Measurements from ENCODE around the gene ANKS1B. TPM values are rescaled to one million over a fixed set of nuclear protein-coding genes. Genes with fewer than 3 reads are reported as not detected.

The ANKS1B gene
- total and polyA plus RNA-seq, 4 donors = 0.03 to 3.4 (median 0.53) TPM

DNA sequence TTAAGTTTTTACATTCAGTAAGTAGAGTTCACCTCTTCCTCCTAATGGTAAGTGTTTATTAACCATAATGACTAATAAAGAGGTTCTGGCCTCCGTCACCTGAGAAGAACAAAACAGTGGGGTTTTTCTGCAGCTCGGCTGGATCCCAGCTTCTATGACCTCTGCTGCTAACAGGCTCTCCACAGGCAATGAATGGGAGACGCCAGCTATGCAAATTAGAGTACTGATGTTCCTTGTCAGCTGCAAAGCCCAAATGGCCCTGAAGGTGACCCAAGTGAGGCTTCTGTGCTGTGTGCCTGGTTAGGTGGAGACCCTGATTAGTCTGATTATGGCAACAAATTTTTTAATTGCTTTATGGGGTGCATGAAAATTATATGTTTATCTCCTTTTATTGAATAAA is 1121.6 kb downstream of the ANKS1B start:
- no peaks in the 10 kb centered on the region for H3K9me3 ChIP-seq (ENCODE audit: control insufficient read depth in 4 of 4, low read length in 3 of 4)
- H3K27ac ChIP-seq (ENCODE audit: low read depth in 1 of 2, low read length in 2 of 2) = no peak overlapping the region
- no peak for TF ChIP-seq SP1 (IDR thresholded peaks at IDR 0.05)
- no peak for TF ChIP-seq HNF4A (conservative IDR thresholded peaks at IDR 0.05)
- no peak for TF ChIP-seq REST (IDR thresholded peaks at IDR 0.05)
- TF ChIP-seq JUND (IDR thresholded peaks at IDR 0.05) = no peak
- TF ChIP-seq GABPA (IDR thresholded peaks at IDR 0.05 in 1 of 2, conservative IDR thresholded peaks at IDR 0.05 in 1 of 2) = no peak
- TF ChIP-seq RXRA (IDR thresholded peaks at IDR 0.05) = no peak
- TF ChIP-seq, protein P1, sequence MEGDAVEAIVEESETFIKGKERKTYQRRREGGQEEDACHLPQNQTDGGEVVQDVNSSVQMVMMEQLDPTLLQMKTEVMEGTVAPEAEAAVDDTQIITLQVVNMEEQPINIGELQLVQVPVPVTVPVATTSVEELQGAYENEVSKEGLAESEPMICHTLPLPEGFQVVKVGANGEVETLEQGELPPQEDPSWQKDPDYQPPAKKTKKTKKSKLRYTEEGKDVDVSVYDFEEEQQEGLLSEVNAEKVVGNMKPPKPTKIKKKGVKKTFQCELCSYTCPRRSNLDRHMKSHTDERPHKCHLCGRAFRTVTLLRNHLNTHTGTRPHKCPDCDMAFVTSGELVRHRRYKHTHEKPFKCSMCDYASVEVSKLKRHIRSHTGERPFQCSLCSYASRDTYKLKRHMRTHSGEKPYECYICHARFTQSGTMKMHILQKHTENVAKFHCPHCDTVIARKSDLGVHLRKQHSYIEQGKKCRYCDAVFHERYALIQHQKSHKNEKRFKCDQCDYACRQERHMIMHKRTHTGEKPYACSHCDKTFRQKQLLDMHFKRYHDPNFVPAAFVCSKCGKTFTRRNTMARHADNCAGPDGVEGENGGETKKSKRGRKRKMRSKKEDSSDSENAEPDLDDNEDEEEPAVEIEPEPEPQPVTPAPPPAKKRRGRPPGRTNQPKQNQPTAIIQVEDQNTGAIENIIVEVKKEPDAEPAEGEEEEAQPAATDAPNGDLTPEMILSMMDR (IDR thresholded peaks at IDR 0.05; ENCODE audit: low read depth, low read length, missing input control) = no peak
- TF ChIP-seq TAF1 (conservative IDR thresholded peaks at IDR 0.05) = no peak
- TF ChIP-seq, protein P2, sequence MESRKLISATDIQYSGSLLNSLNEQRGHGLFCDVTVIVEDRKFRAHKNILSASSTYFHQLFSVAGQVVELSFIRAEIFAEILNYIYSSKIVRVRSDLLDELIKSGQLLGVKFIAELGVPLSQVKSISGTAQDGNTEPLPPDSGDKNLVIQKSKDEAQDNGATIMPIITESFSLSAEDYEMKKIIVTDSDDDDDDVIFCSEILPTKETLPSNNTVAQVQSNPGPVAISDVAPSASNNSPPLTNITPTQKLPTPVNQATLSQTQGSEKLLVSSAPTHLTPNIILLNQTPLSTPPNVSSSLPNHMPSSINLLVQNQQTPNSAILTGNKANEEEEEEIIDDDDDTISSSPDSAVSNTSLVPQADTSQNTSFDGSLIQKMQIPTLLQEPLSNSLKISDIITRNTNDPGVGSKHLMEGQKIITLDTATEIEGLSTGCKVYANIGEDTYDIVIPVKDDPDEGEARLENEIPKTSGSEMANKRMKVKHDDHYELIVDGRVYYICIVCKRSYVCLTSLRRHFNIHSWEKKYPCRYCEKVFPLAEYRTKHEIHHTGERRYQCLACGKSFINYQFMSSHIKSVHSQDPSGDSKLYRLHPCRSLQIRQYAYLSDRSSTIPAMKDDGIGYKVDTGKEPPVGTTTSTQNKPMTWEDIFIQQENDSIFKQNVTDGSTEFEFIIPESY (IDR thresholded peaks at IDR 0.05) = no peak
- TF ChIP-seq FOXA2 (IDR thresholded peaks at IDR 0.05) = no peak
- TF ChIP-seq ATF3 (IDR thresholded peaks at IDR 0.05) = no peak
- no peak overlapping the region for H3K4me3 ChIP-seq (ENCODE audit: low read depth in 1 of 3, low read length in 3 of 3)
- 67% methylated on average over 3 of the region's 3 CpGs for WGBS
- H3K36me3 ChIP-seq (ENCODE audit: control insufficient read depth in 4 of 4, insufficient read depth in 3 of 4, low read depth in 1 of 4, low read length in 3 of 4) = no peaks in the 10 kb centered on the region
- no peaks in the 10 kb centered on the region for H3K27me3 ChIP-seq (ENCODE audit: control insufficient read depth in 4 of 4, insufficient read depth in 4 of 4, low read length in 3 of 4)
- DNase-seq (ENCODE audit: low spot score) = no peak
- no peaks in the 10 kb centered on the region for H3K4me1 ChIP-seq (ENCODE audit: control insufficient read depth in 4 of 4, insufficient read depth in 4 of 4, low read length in 3 of 4)
- no peak overlapping the region for H3K9ac ChIP-seq (ENCODE audit: low read depth in 1 of 2, low read length in 2 of 2)

- H3K4me3 ChIP-seq (ENCODE audit: low read depth in 1 of 3, low read length in 3 of 3) = no peak overlapping the region
- 55% methylated on average over 2 of the region's 2 CpGs for WGBS
- H3K27ac ChIP-seq (ENCODE audit: low read depth in 1 of 2, low read length in 2 of 2) = no peak overlapping the region
- no peaks in the 10 kb centered on the region for H3K4me1 ChIP-seq (ENCODE audit: control insufficient read depth in 4 of 4, insufficient read depth in 4 of 4, low read length in 3 of 4)
- H3K9me3 ChIP-seq (ENCODE audit: control insufficient read depth in 4 of 4, low read length in 3 of 4) = no peaks in the 10 kb centered on the region
- TF ChIP-seq HNF4A (conservative IDR thresholded peaks at IDR 0.05) (no peak), JUND (IDR thresholded peaks at IDR 0.05) (no peak), HNF4G (IDR thresholded peaks at IDR 0.05) (no peak), ATF3 (IDR thresholded peaks at IDR 0.05) (no peak), FOXA1 (IDR thresholded peaks at IDR 0.05) (no peak), FOXA2 (IDR thresholded peaks at IDR 0.05) (no peak), YY1 (IDR thresholded peaks at IDR 0.05) (no peak), SP1 (IDR thresholded peaks at IDR 0.05) (no peak), RAD21 (IDR thresholded peaks at IDR 0.05) (no peak)
- TF ChIP-seq, protein P1 (IDR thresholded peaks at IDR 0.05; ENCODE audit: low read depth, low read length, missing input control) = no peak
- H3K27me3 ChIP-seq (ENCODE audit: control insufficient read depth in 4 of 4, insufficient read depth in 4 of 4, low read length in 3 of 4) = no peaks in the 10 kb centered on the region
- H3K36me3 ChIP-seq (ENCODE audit: control insufficient read depth in 4 of 4, insufficient read depth in 3 of 4, low read depth in 1 of 4, low read length in 3 of 4) = no peaks in the 10 kb centered on the region
- DNase-seq (ENCODE audit: low spot score) = no peak
- H3K9ac ChIP-seq (ENCODE audit: low read depth in 1 of 2, low read length in 2 of 2) = no peak overlapping the region
Observed at GRCh38 chr12:98861251-98861650, 1123.5 kb downstream of the ANKS1B start.
